Measurements from ENCODE around the gene EIF2B5.
"Not testable (repeated sequence)": the region's sequence is repeated elsewhere in the genome, so short reads cannot be mapped to it uniquely, and the experiment has no call there.

Gene EIF2B5

DNA sequence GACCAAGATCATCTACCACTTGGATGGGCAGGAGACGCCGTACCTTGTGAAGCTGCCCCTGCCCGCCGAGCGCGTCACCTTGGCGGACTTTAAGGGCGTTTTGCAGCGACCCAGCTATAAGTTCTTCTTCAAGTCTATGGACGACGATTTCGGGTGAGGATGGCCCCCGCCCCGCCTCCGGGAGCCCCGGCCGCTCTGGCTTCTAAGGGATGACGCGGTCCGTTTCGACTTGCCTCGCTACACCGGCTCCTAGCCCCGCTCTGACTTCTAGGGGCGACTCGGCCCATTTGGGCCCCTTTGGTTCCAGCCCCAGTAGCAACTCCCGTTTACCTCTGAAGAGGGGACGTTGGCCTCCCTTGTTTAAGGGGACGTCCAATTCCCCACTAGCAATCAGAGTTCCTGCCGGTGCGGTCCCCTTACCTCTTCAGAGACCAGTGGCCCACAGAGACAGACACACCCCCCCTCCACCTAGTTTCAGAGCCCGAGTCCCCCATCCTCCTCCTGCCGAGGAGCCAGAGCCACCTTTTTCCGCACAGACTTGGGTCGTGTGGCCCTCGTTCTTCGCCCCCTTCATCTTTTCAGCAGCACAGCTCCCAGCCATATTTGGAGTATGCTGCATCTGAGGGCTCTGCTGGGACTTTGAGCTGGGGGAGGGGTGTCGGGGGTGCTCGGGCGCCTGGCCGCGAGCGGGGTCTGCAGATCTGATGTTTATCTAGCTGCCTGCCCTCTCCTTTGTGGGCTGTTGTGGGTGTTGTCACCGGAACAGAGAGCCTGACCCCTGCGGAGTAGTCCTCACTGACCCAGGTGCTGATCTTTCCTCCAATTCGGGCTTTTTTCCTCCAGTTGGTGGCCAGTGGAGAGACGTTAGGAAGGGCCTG lies 20.7 kb downstream of the EIF2B5 start:
- TF ChIP-seq, protein P1, sequence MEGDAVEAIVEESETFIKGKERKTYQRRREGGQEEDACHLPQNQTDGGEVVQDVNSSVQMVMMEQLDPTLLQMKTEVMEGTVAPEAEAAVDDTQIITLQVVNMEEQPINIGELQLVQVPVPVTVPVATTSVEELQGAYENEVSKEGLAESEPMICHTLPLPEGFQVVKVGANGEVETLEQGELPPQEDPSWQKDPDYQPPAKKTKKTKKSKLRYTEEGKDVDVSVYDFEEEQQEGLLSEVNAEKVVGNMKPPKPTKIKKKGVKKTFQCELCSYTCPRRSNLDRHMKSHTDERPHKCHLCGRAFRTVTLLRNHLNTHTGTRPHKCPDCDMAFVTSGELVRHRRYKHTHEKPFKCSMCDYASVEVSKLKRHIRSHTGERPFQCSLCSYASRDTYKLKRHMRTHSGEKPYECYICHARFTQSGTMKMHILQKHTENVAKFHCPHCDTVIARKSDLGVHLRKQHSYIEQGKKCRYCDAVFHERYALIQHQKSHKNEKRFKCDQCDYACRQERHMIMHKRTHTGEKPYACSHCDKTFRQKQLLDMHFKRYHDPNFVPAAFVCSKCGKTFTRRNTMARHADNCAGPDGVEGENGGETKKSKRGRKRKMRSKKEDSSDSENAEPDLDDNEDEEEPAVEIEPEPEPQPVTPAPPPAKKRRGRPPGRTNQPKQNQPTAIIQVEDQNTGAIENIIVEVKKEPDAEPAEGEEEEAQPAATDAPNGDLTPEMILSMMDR (IDR thresholded peaks at IDR 0.05; ENCODE audit: insufficient read depth, low read depth, low read length, missing control alignments): no peak
- peak; percentile 51 for DNase-seq (ENCODE audit: low read depth)
- H3K4me3 ChIP-seq (ENCODE audit: low read length): peak overlapping the region; percentile 82

DNA sequence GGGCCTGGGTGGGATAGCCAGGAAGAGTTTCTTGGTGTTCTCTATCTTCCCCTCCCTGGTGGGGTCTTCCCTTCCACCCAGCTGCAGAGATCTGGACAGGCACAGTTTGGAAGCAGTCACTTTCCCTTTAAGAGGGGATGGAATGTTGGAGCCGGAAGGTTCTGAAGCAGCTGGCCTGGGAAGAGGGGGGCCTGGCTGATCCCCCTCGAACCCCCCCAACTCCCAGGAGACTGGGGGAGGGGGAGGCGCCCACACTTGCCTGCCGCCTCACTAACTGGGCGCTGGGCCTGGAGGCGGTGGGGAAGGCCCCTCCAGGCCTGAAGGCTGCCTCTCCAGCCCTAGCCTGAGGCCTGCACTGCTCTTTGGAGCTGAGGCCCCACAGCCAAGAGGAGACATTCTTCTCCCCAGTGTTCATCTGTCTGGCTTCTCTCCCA lies 21.4 kb downstream of the EIF2B5 start:
- no peak for DNase-seq (ENCODE audit: low read depth)
- TF ChIP-seq, protein P1 (IDR thresholded peaks at IDR 0.05; ENCODE audit: insufficient read depth, low read depth, low read length, missing control alignments): no peak
- peak overlapping the region; percentile 82 for H3K4me3 ChIP-seq (ENCODE audit: low read length)

DNA sequence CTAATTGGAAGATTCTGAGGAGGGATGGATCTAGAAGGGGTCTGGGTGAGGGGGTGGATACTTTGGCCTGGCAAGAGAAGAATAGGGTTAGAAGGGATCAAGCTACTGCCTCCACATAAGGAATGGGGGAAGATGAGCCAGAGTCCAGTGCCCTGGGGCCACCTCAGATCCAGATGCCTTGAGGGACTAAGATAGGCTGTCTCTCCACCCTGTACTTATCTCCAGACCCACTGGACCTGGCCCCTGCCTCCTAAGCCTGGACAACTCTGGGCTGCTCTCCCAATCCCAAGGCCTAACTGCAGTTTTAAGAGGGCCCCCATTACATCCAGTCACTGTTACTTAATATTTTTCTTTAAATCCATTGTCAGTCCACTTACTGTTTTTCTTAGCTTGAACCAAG lies 22.0 kb downstream of the EIF2B5 start:
- H3K4me3 ChIP-seq (ENCODE audit: low read length): peak overlapping the region; percentile 82
- TF ChIP-seq, protein P1 (IDR thresholded peaks at IDR 0.05; ENCODE audit: insufficient read depth, low read depth, low read length, missing control alignments): no peak
- DNase-seq (ENCODE audit: low read depth): no peak

DNA sequence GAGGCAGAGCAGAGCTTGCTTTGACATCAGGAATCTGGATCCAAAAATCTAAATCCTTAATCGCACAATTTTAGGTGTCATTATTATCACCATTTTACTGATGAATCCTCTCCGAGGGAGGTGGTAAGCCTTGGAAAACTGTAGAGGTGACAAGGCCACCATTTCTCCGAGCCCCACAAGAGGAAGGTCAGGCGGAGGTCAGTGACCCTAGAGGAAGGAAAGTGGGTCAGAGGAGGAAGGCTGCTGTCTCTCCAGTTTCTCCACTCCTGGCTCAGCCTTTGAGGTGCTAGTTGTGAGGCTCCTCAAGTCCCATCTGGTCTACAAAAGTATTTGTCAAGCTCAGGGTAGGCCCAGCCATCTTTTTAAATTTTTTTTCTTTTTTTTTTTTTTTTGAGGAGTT lies 23.2 kb downstream of the EIF2B5 start:
- no peak for DNase-seq (ENCODE audit: low read depth)
- TF ChIP-seq, protein P1 (IDR thresholded peaks at IDR 0.05; ENCODE audit: insufficient read depth, low read depth, low read length, missing control alignments): no peak
- no peak overlapping the region for H3K4me3 ChIP-seq (ENCODE audit: low read length)

DNA sequence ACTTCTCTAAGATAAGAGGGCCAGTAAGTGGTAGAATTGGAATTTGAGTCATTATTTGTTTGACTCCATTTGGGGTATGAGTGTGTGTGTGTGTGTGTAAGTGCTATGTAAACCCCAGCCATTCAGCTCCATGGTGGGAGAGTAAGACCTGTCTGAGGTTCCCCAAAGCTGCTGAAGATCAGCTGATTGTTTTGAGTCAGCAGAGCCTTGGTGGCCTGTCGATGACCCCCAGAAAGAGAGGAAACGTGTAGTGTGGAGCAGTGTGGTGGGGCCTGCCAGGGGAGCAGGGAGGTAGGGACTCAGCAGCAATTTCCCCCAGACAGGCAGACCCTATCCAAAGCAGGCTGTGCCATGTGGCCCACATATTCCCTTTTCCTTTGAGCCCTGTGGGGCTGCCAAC lies 25.3 kb downstream of the EIF2B5 start:
- H3K4me3 ChIP-seq (ENCODE audit: low read length): no peak overlapping the region
- no peak for DNase-seq (ENCODE audit: low read depth)
- TF ChIP-seq, protein P1 (IDR thresholded peaks at IDR 0.05; ENCODE audit: insufficient read depth, low read depth, low read length, missing control alignments): no peak

DNA sequence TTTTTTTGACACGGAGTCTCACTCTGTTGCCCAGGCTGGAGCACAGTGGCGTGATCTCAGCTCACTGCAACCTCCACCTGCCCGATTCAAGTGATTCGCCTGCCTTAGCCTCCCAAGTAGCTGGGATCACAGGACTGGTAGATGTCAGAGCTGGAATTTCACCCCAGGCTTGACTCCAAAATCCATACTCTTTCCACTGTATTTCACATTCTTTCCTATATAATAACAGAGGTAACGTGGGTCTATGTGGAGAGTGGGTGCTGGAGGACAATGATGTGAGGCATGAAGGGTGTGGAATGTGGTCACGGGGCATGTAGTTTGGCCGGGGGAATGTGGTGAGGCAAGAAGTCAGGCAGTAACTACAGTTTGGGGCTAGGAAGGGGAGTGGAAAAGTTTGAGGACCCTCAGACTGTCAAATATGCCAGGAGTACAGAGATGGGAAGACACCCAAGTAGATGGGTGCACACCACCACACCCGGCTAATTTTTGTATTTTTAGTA lies 27.5 kb downstream of the EIF2B5 start:
- H3K4me3 ChIP-seq (ENCODE audit: low read length); DNase-seq (ENCODE audit: low read depth): not testable (repeated sequence)

DNA sequence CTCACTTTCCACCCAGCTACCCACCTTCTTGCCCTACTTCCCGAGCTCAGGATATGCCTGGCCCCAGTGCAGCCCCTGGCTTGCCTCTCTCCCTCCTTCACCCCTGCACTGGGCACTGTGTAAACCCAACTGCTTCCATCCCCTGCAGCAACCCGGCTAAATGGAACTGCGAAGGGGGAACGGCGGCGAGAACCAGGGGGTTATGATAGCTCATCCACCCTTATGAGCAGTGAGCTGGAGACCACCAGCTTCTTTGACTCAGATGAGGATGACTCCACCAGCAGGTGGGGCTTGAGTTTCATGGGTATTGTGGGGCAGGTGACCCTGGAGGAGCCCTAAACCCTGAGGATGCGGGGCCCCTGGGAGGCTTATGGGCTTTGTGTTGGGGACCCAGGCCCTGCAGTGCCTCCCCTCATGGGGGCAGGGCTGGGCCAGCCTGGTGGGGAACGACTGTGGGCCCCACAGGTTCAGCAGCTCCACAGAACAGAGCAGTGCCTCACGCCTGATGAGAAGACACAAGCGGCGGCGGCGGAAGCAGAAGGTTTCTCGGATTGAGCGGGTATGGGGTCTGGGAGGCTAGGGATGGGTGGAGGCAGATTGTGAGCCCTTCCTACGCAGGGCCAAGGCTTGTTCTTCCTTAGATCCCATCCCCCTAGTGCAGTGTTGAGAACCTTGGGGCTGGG lies 29.6 kb downstream of the EIF2B5 start:
- DNase-seq (ENCODE audit: low read depth): no peak

More for the DNA sequence above, 29.6 kb downstream of the EIF2B5 start:
- H3K4me3 ChIP-seq (ENCODE audit: low read length): no peak overlapping the region
- TF ChIP-seq, protein P1 (IDR thresholded peaks at IDR 0.05; ENCODE audit: insufficient read depth, low read depth, low read length, missing control alignments): no peak

Measured in epithelial cell of esophagus (primary cell).